Ascending aorta (tissue), 2 donors: Measurements from ENCODE around the gene MTCL3.
A peak's percentile ranks its signal among the peaks of the same experiment; 100 is the strongest.

Experiments
- DNase-seq, 2 donors: peaks; one replicate each; pipeline ENCODE4 v3.0.0-alpha.2; 2019; ENCODE audit warnings: low spot score in 2 of 2
- H3K27ac ChIP-seq, 2 donors: fragments of 200-600 bp; sonication (generic); one replicate each; pipeline ENCODE4 v1.5.1; 2016 to 2017; ENCODE audit warnings: mild to moderate bottlenecking in 1 of 2
- H3K27me3 ChIP-seq: fragments of 200-600 bp; sonication (generic); one replicate; pipeline ENCODE4 v1.5.1; 2017
- H3K36me3 ChIP-seq, 2 donors: fragments of 200-600 bp; sonication (generic); one replicate each; pipeline ENCODE4 v1.5.1; 2016
- H3K4me1 ChIP-seq, 2 donors: fragments of 200-600 bp; sonication (generic); one replicate each; pipeline ENCODE4 v1.5.1; 2016 to 2017; ENCODE audit warnings: mild to moderate bottlenecking in 1 of 2
- H3K4me3 ChIP-seq, 2 donors: fragments of 200-600 bp; sonication (generic); one replicate each; pipeline ENCODE4 v1.5.1; 2016 to 2017; ENCODE audit warnings: mild to moderate bottlenecking in 1 of 2
- H3K9me3 ChIP-seq, 2 donors: fragments of 200-600 bp; sonication (generic); one replicate each; pipeline ENCODE4 v1.5.1; 2016
- intact Hi-C: fragments of 100-400 bp; cut with DNase I; formaldehyde crosslinking; loops from one replicate; pipeline ENCODE4 v1.15.1; 2023
- TF ChIP-seq, protein P1 (sequence below), 3 experiments: fragments of 200-600 bp in 2 of 3; fragments of 450-650 bp in 1 of 3; sonication (generic) in 2 of 3; IDR thresholded peaks; one replicate each; pipeline ENCODE4 v1.5.1; 2016 to 2019; ENCODE audit warnings: antibody characterized with exemption in 3 of 3, mild to moderate bottlenecking in 1 of 3, moderate library complexity in 1 of 3

Gene MTCL3

DNA sequence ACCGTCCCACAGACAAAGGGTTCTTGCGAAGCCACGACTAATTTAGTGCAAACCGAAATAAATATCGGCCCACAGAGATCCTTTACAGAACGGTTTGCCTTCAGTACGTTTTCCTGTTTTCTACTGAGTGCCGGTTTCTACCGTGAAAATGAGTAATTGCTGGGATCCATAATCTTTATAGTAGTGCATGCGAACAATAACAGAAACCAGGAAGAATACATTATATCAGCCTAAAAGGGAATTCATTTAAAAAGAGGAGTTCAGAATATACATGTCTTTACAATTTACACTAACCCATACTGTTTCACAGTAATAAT, 292 bp upstream of the MTCL3 start:
- Histone ChIP-seq H3K4me3 (no peak overlapping the region), H3K27me3 (peaks cover 12% of the 10 kb centered on the region), H3K9me3 (no peaks in the 10 kb centered on the region), H3K27ac (no peak overlapping the region), H3K36me3 (no peaks in the 10 kb centered on the region), H3K4me1 (peaks cover 12 to 13% of the 10 kb centered on the region in 2 donors)
- TF ChIP-seq, protein P1, sequence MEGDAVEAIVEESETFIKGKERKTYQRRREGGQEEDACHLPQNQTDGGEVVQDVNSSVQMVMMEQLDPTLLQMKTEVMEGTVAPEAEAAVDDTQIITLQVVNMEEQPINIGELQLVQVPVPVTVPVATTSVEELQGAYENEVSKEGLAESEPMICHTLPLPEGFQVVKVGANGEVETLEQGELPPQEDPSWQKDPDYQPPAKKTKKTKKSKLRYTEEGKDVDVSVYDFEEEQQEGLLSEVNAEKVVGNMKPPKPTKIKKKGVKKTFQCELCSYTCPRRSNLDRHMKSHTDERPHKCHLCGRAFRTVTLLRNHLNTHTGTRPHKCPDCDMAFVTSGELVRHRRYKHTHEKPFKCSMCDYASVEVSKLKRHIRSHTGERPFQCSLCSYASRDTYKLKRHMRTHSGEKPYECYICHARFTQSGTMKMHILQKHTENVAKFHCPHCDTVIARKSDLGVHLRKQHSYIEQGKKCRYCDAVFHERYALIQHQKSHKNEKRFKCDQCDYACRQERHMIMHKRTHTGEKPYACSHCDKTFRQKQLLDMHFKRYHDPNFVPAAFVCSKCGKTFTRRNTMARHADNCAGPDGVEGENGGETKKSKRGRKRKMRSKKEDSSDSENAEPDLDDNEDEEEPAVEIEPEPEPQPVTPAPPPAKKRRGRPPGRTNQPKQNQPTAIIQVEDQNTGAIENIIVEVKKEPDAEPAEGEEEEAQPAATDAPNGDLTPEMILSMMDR (IDR thresholded peaks at IDR 0.05): no peak
- DNase-seq: no peak
- intact Hi-C loops: no loop called here

- intact Hi-C loops: no loop called here
- no peaks in the 10 kb centered on the region for H3K36me3 ChIP-seq
- TF ChIP-seq, protein P1 (IDR thresholded peaks at IDR 0.05): no peak
Observed at GRCh38 chr6:127518191-127518709, 885 bp downstream of the MTCL3 start.

DNA sequence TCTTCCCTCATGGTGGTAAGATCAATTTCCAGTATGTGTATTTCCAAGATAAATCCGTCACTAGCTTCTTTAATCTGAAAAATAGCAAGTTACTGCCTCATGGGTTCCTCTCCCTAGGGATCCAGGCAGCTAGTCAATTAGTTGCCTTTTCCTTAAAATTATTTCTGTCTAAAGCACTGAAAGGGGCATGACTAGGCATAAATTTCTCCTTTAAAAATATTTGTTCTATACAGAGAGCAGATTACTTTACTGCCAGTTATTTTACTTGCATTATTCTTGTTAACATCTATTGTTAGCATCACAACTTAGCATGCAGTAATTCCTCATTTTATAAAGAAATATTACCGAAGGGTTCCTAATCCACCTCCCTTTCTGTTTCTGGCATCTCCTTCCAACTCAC, 1.4 kb downstream of the MTCL3 start:
- Histone ChIP-seq H3K9me3 (no peaks in the 10 kb centered on the region), H3K27me3 (peaks cover 12% of the 10 kb centered on the region), H3K4me3 (no peak overlapping the region), H3K27ac (no peak overlapping the region), H3K4me1 (peaks cover 12 to 14% of the 10 kb centered on the region in 2 donors), H3K36me3 (no peaks in the 10 kb centered on the region)
- intact Hi-C loops: loop anchor here (2.0 kb wide), 1 partner anchor 53 kb away; no protein-coding TSS in a partner anchor
- no peak for DNase-seq
- TF ChIP-seq, protein P1 (IDR thresholded peaks at IDR 0.05): no peak

More at GRCh38 chr6:127518191-127518709, 885 bp downstream of the MTCL3 start:
- Histone ChIP-seq H3K27ac (no peak overlapping the region), H3K4me3 (no peak overlapping the region), H3K4me1 (peaks cover 12 to 14% of the 10 kb centered on the region in 2 donors), H3K27me3 (peaks cover 12% of the 10 kb centered on the region), H3K9me3 (no peaks in the 10 kb centered on the region)
- no peak for DNase-seq

GRCh38 chr6:127516662-127517273, 2.4 kb downstream of the MTCL3 start:
- no peaks in the 10 kb centered on the region for H3K36me3 ChIP-seq
- H3K27me3 ChIP-seq: peaks cover 12% of the 10 kb centered on the region
- no peak overlapping the region for H3K27ac ChIP-seq
- DNase-seq: no peak
- H3K4me1 ChIP-seq: peaks cover 12 to 14% of the 10 kb centered on the region in 2 donors
- TF ChIP-seq, protein P1 (IDR thresholded peaks at IDR 0.05): peak in 2 of 3 experiments; percentile 51 to 54
- no peaks in the 10 kb centered on the region for H3K9me3 ChIP-seq
- H3K4me3 ChIP-seq: peak overlapping the region; percentile 77 to 80
- intact Hi-C loops: loop anchor here (2.0 kb wide), 1 partner anchor 52 kb away; no protein-coding TSS in a partner anchor

- intact Hi-C loops: loop anchor here (2.0 kb wide), 1 partner anchor 51 kb away; no protein-coding TSS in a partner anchor
- no peaks in the 10 kb centered on the region for H3K36me3 ChIP-seq
- peak overlapping the region; percentile 77 to 80 for H3K4me3 ChIP-seq
- no peaks in the 10 kb centered on the region for H3K9me3 ChIP-seq
- TF ChIP-seq, protein P1 (IDR thresholded peaks at IDR 0.05): no peak
- no peak overlapping the region for H3K27ac ChIP-seq
- H3K4me1 ChIP-seq: peaks cover 12 to 14% of the 10 kb centered on the region in 2 donors
- peak in 1 of 2 donors; percentile 64 for DNase-seq
- peaks cover 12% of the 10 kb centered on the region for H3K27me3 ChIP-seq
Observed at GRCh38 chr6:127515794-127516661, 3.1 kb downstream of the MTCL3 start.
